ENCODE measurements around the gene HOXB4.

- no peak for TF ChIP-seq POLR2A (IDR thresholded peaks at IDR 0.05)
- TF ChIP-seq, protein P1, sequence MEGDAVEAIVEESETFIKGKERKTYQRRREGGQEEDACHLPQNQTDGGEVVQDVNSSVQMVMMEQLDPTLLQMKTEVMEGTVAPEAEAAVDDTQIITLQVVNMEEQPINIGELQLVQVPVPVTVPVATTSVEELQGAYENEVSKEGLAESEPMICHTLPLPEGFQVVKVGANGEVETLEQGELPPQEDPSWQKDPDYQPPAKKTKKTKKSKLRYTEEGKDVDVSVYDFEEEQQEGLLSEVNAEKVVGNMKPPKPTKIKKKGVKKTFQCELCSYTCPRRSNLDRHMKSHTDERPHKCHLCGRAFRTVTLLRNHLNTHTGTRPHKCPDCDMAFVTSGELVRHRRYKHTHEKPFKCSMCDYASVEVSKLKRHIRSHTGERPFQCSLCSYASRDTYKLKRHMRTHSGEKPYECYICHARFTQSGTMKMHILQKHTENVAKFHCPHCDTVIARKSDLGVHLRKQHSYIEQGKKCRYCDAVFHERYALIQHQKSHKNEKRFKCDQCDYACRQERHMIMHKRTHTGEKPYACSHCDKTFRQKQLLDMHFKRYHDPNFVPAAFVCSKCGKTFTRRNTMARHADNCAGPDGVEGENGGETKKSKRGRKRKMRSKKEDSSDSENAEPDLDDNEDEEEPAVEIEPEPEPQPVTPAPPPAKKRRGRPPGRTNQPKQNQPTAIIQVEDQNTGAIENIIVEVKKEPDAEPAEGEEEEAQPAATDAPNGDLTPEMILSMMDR (IDR thresholded peaks at IDR 0.05), result no peak
These were observed 34.9 kb upstream of the HOXB4 start for GRCh38 chr17:48612854-48613691.

Data from lower leg skin (tissue), 3 donors.